ENCODE measurements around the gene UGT1A4. TPM values are rescaled to one million over a fixed set of nuclear protein-coding genes. Genes with fewer than 3 reads are reported as not detected.

Gene UGT1A4
- total and polyA plus RNA-seq, 2 donors (not counting 3 experiments of a cell fraction or from before 2014, with no cell fraction given) = not detected

- Histone ChIP-seq H3K27me3 (ENCODE audit: control insufficient read depth in 2 of 2, insufficient read depth in 2 of 2, low read length in 2 of 2) (no peaks in the 10 kb centered on the region), H3K4me3 (replicated peaks in 1 of 3; ENCODE audit: insufficient read depth in 1 of 3, low read depth in 1 of 3, low read length in 3 of 3) (no peak overlapping the region), H3K79me2 (ENCODE audit: control insufficient read depth, insufficient read depth, low read length) (no peaks in the 10 kb centered on the region), H3K9me1 (replicated peaks; ENCODE audit: control insufficient read depth, extremely low read depth, insufficient read depth, low read length) (no peaks in the 10 kb centered on the region), H3K4me1 (ENCODE audit: control insufficient read depth, extremely low read depth, insufficient read depth, low read length) (no peaks in the 10 kb centered on the region), H3K27ac (ENCODE audit: insufficient read depth, low read depth, low read length) (no peak overlapping the region), H3K9me3 (replicated peaks; ENCODE audit: control insufficient read depth, insufficient read depth, low read length) (no peaks in the 10 kb centered on the region), H4K20me1 (replicated peaks; ENCODE audit: control insufficient read depth, extremely low read depth, insufficient read depth, low read length) (no peaks in the 10 kb centered on the region), H3K9ac (replicated peaks; ENCODE audit: extremely low read depth, insufficient read depth, low read length) (no peak overlapping the region), H2AFZ (ENCODE audit: low read depth, low read length) (no peak overlapping the region), H3K4me2 (ENCODE audit: insufficient read depth, low read length) (no peak overlapping the region), H3K36me3 (ENCODE audit: control insufficient read depth in 2 of 2, extremely low read depth in 1 of 2, insufficient read depth in 2 of 2, low read length in 2 of 2) (no peaks in the 10 kb centered on the region)
- no TSS peak for BruUV-seq (replicated peaks)
- dilution Hi-C loops (cut with MboI; ENCODE audit: extremely low pct_ligation_motif_present, low sequenced_read_pairs) = no loop called here
- no peak for FAIRE-seq
- CTCF ChIA-PET = no interaction called here
- intact Hi-C loops (cut with micrococcal nuclease) = no loop called here
- TF ChIP-seq FOS (IDR thresholded peaks at IDR 0.05; ENCODE audit: borderline replicate concordance, insufficient read depth, low read length) (no peak), GATA2 (IDR thresholded peaks at IDR 0.05; ENCODE audit: insufficient read depth, insufficient read length, low read depth, low read length) (no peak), EZH2 (IDR thresholded peaks at IDR 0.05; ENCODE audit: borderline replicate concordance, low read depth, low read length, severe bottlenecking) (no peak), MAX (IDR thresholded peaks at IDR 0.05; ENCODE audit: insufficient read depth, insufficient read length) (no peak), POLR2AphosphoS5 (IDR thresholded peaks at IDR 0.05; ENCODE audit: insufficient read depth, low read depth, low read length) (no peak), MYC (IDR thresholded peaks at IDR 0.05; ENCODE audit: low read depth, low read length) (no peak)
- TF ChIP-seq, protein P1, sequence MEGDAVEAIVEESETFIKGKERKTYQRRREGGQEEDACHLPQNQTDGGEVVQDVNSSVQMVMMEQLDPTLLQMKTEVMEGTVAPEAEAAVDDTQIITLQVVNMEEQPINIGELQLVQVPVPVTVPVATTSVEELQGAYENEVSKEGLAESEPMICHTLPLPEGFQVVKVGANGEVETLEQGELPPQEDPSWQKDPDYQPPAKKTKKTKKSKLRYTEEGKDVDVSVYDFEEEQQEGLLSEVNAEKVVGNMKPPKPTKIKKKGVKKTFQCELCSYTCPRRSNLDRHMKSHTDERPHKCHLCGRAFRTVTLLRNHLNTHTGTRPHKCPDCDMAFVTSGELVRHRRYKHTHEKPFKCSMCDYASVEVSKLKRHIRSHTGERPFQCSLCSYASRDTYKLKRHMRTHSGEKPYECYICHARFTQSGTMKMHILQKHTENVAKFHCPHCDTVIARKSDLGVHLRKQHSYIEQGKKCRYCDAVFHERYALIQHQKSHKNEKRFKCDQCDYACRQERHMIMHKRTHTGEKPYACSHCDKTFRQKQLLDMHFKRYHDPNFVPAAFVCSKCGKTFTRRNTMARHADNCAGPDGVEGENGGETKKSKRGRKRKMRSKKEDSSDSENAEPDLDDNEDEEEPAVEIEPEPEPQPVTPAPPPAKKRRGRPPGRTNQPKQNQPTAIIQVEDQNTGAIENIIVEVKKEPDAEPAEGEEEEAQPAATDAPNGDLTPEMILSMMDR (IDR thresholded peaks at IDR 0.05; ENCODE audit: extremely low read depth in 1 of 2, insufficient read depth in 1 of 2, low read depth in 1 of 2, low read length in 2 of 2) = no peak
- DNase-seq (ENCODE audit: low read depth, low spot score) = no peak
- POLR2A ChIA-PET = no interaction called here
Observed at GRCh38 chr2:233672886-233673285, 45.6 kb upstream of the UGT1A4 start.

Measured in endothelial cell of umbilical vein (primary cell).